HUES48 (cell line): ENCODE measurements around the gene FER.

ENCODE experiments used
- H3K27ac ChIP-seq: one replicate; pipeline ENCODE4 v1.7.0; 2013; ENCODE audit warnings: low read depth, low read length, inconsistent platforms
- H3K27me3 ChIP-seq: 2 replicates; pipeline ENCODE4 v1.6.1; 2013; ENCODE audit warnings: mild to moderate bottlenecking, low read length; ENCODE audit not compliant: control insufficient read depth, insufficient read depth
- H3K36me3 ChIP-seq: 2 replicates; pipeline ENCODE4 v1.6.1; 2013; ENCODE audit warnings: low read length; ENCODE audit not compliant: control insufficient read depth, insufficient read depth
- H3K4me1 ChIP-seq: 2 replicates; pipeline ENCODE4 v1.6.1; 2013; ENCODE audit warnings: mild to moderate bottlenecking, low read length; ENCODE audit not compliant: control insufficient read depth, insufficient read depth
- H3K4me3 ChIP-seq: 2 replicates; pipeline ENCODE4 v1.5.1; 2013; ENCODE audit warnings: mild to moderate bottlenecking, low read depth, low read length
- H3K9ac ChIP-seq: 2 replicates; pipeline ENCODE4 v1.6.1; 2013; ENCODE audit warnings: mild to moderate bottlenecking, low read depth, low read length, moderate library complexity
- H3K9me3 ChIP-seq: 2 replicates; pipeline ENCODE4 v1.6.1; 2013; ENCODE audit warnings: low read length; ENCODE audit not compliant: control insufficient read depth, insufficient read depth

The FER gene

GRCh38 chr5:109062664-109063063 lies 315.0 kb downstream of the FER start:
- no peak overlapping the region for H3K9ac ChIP-seq
- peaks cover 7% of the 10 kb centered on the region; the same call in 1 of the 2 replicates for H3K4me1 ChIP-seq
- no peak overlapping the region for H3K27ac ChIP-seq
- H3K27me3 ChIP-seq: no peaks in the 10 kb centered on the region
- H3K9me3 ChIP-seq: no peaks in the 10 kb centered on the region
- H3K4me3 ChIP-seq: no peak overlapping the region
- H3K36me3 ChIP-seq: no peaks in the 10 kb centered on the region

DNA sequence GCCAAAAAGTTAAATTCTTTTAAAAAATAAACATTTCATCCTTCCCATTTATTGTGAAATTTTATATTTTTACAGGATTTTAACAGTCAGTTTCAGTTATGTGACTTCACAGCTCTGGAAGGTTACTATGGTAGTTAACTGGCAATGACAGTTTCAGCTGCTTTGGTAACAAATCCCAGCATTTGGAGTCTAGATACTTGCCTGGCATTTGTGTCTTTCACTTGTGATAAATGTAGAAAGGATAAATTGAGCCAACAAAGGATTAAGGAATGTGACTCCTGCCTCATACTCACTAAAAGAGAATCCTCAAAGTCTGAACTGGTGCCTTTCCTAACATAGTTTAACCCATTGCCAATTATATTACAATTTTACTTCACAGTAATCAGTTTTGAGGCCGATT lies 315.5 kb downstream of the FER start:
- no peak overlapping the region for H3K4me3 ChIP-seq
- H3K4me1 ChIP-seq: peaks cover 7% of the 10 kb centered on the region; the same call in 1 of the 2 replicates
- no peaks in the 10 kb centered on the region for H3K36me3 ChIP-seq
- no peaks in the 10 kb centered on the region for H3K27me3 ChIP-seq
- no peak overlapping the region for H3K27ac ChIP-seq
- H3K9ac ChIP-seq: no peak overlapping the region
- no peaks in the 10 kb centered on the region for H3K9me3 ChIP-seq

GRCh38 chr5:109076741-109077140 lies 329.0 kb downstream of the FER start:
- no peaks in the 10 kb centered on the region for H3K9me3 ChIP-seq
- no peak overlapping the region for H3K27ac ChIP-seq
- no peaks in the 10 kb centered on the region for H3K4me1 ChIP-seq
- H3K27me3 ChIP-seq: no peaks in the 10 kb centered on the region
- no peak overlapping the region for H3K4me3 ChIP-seq
- H3K36me3 ChIP-seq: no peaks in the 10 kb centered on the region
- no peak overlapping the region for H3K9ac ChIP-seq

DNA sequence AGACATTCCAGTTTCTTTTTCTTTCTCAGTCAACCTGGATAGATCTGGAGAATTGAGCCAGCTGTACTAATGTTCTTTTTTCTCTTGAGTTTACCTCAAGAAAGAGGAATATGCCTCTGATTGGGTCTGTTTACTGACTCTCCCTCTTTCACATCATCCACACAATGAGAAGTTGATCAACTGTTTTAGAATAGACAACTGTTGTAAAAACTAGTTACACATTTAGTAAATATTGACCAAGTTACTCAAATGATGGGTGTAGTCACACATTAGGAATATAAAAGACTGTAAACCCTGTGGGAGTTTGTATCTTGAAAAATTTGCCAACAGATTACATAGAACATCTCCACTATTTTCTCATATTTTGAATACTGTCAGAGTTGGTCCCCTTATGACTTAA lies 330.8 kb downstream of the FER start:
- H3K27me3 ChIP-seq: no peaks in the 10 kb centered on the region
- no peak overlapping the region for H3K9ac ChIP-seq
- no peaks in the 10 kb centered on the region for H3K36me3 ChIP-seq
- H3K27ac ChIP-seq: no peak overlapping the region
- no peaks in the 10 kb centered on the region for H3K4me1 ChIP-seq
- H3K9me3 ChIP-seq: no peaks in the 10 kb centered on the region
- no peak overlapping the region for H3K4me3 ChIP-seq

GRCh38 chr5:109080481-109080880 lies 332.8 kb downstream of the FER start:
- Histone ChIP-seq H3K9me3 (no peaks in the 10 kb centered on the region), H3K9ac (no peak overlapping the region), H3K36me3 (no peaks in the 10 kb centered on the region), H3K4me3 (no peak overlapping the region), H3K4me1 (no peaks in the 10 kb centered on the region), H3K27me3 (no peaks in the 10 kb centered on the region), H3K27ac (no peak overlapping the region)

GRCh38 chr5:109080896-109081295 lies 333.2 kb downstream of the FER start:
- Histone ChIP-seq H3K9me3 (no peaks in the 10 kb centered on the region), H3K4me1 (no peaks in the 10 kb centered on the region), H3K27me3 (no peaks in the 10 kb centered on the region), H3K4me3 (no peak overlapping the region), H3K27ac (no peak overlapping the region), H3K9ac (no peak overlapping the region), H3K36me3 (no peaks in the 10 kb centered on the region)

DNA sequence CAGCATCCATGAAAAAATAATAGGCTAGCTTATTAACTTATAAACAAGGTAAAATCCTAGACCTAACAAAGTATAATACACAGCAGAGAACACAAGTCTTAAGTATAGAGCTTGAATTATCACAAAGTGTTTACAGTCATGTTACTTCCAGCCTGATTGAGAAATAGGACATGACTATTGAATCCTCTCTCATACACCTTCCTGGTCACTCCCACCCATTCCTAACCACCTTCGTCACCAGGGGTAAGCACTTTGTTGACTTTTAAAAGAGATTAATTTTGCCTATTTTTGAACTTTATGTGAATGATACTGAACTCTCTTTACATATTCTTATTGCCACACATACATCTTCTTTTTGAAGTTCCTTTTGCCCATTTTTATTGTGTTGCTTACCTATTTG lies 336.2 kb downstream of the FER start:
- no peaks in the 10 kb centered on the region for H3K9me3 ChIP-seq
- H3K27ac ChIP-seq: no peak overlapping the region

DNA sequence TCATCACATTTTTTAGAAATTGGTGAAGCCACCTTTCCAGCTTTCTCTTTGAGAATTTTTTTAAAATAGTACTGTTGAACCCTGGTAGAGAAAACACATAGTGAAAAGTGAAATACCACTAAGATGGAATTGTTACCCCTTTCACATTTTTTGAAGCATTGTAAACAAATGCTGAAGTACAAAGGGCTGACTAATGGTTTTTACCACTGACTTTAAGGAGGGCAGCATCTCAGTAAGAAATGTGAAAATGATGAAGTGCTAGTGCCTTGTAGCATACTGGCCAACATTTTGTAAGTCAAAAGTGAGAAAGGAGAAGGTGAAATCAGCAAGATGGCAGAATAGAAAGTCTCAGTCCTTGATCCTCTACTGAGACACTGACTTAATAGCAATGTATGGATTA lies 341.5 kb downstream of the FER start:
- H3K27me3 ChIP-seq: no peaks in the 10 kb centered on the region
- H3K4me3 ChIP-seq: no peak overlapping the region
- no peak overlapping the region for H3K9ac ChIP-seq
- peaks cover 8% of the 10 kb centered on the region for H3K4me1 ChIP-seq
- H3K27ac ChIP-seq: no peak overlapping the region
- H3K36me3 ChIP-seq: no peaks in the 10 kb centered on the region
- no peaks in the 10 kb centered on the region for H3K9me3 ChIP-seq

More for the DNA sequence above, 336.2 kb downstream of the FER start:
- no peak overlapping the region for H3K4me3 ChIP-seq
- peaks cover 8% of the 10 kb centered on the region for H3K4me1 ChIP-seq
- H3K9ac ChIP-seq: no peak overlapping the region
- H3K27me3 ChIP-seq: no peaks in the 10 kb centered on the region
- no peaks in the 10 kb centered on the region for H3K36me3 ChIP-seq

DNA sequence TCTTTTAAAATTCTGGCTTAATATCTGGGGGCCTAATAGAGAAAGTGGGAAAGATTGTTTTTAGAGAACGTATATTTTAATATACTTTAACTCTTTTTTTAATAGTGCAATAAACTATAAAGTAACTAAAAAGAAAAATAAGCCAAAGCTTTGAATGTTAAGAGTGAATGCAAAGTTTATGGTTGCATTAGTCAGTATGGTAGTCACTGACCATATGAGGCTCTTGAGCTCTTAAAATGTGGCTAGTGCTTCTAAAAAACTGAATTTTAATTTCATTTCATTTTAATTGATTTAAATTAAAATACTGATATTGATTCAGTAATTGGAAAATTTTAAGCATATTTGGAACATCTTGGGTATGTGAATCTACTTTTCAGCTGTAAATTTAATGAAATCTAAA lies 351.4 kb downstream of the FER start:
- Histone ChIP-seq H3K36me3 (no peaks in the 10 kb centered on the region), H3K9me3 (no peaks in the 10 kb centered on the region), H3K4me3 (no peak overlapping the region), H3K27ac (no peak overlapping the region), H3K27me3 (no peaks in the 10 kb centered on the region), H3K9ac (no peak overlapping the region), H3K4me1 (no peaks in the 10 kb centered on the region)

- H3K27me3 ChIP-seq: no peaks in the 10 kb centered on the region
- H3K27ac ChIP-seq: no peak overlapping the region
- H3K9ac ChIP-seq: no peak overlapping the region
Measured at GRCh38 chr5:109100971-109101370, 353.3 kb downstream of the FER start.

DNA sequence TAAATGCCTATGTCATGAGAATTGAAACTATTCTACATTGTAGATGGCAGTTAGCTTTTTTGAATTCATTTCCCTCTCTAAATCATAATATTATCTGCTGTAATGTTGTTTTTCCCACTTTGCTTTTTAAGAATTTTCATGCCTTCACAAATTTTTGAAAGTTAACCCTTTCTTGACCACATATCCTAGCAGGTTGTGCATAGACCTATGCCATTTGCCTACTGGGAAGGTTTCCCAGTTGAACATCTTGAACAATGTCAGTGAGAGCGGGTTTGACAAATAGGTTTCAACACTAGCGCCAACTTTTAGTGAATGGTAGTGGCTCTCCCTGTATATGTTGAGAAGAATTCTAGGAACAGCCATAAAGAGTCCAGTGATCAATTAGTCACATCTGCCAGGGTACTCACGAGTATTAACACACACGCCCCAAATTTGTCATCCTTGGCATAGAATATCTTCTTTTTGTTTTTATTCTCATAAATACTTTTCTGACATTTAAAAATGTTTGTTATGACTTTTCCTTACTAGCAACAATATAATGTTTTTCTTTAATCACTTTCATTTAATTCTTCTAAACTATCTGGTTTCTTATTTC lies 354.5 kb downstream of the FER start:
- H3K4me1 ChIP-seq: peaks cover 7% of the 10 kb centered on the region
- H3K36me3 ChIP-seq: no peaks in the 10 kb centered on the region
- H3K4me3 ChIP-seq: no peak overlapping the region
- no peaks in the 10 kb centered on the region for H3K27me3 ChIP-seq
- H3K27ac ChIP-seq: no peak overlapping the region
- no peaks in the 10 kb centered on the region for H3K9me3 ChIP-seq
- no peak overlapping the region for H3K9ac ChIP-seq

More at GRCh38 chr5:109100971-109101370, 353.3 kb downstream of the FER start:
- Histone ChIP-seq H3K36me3 (no peaks in the 10 kb centered on the region), H3K4me1 (peaks cover 6% of the 10 kb centered on the region), H3K4me3 (no peak overlapping the region), H3K9me3 (no peaks in the 10 kb centered on the region)
